HepG2 (cell line): ENCODE data around the gene P4HB. TPM values are rescaled to one million over a fixed set of nuclear protein-coding genes. Genes with fewer than 3 reads are reported as not detected.

Experiments
- ELF4 ChIP-seq: sonication (generic); formaldehyde crosslinking; IDR thresholded peaks from 2 replicates; pipeline ENCODE4 v1.5.0; 2020; ENCODE audit warnings: missing genetic modification reagents, mild to moderate bottlenecking, moderate library complexity, borderline replicate concordance
- FOXA1 ChIP-seq, 2 experiments: fragments of 450-650 bp in 1 of 2; sonication (generic) in 1 of 2; formaldehyde crosslinking in 1 of 2; IDR thresholded peaks; 2 replicates each; pipeline versions ENCODE4 v1.4.0 to v1.6.1; 2016 to 2020; ENCODE audit warnings: missing genetic modification reagents in 1 of 2
- GLI4 ChIP-seq: sonication (generic); formaldehyde crosslinking; IDR thresholded peaks from 2 replicates; pipeline ENCODE4 v1.5.1; 2020; ENCODE audit warnings: missing genetic modification reagents, mild to moderate bottlenecking, moderate library complexity, borderline replicate concordance
- HNF1B ChIP-seq: sonication (generic); formaldehyde crosslinking; IDR thresholded peaks from 2 replicates; pipeline ENCODE4 v1.5.1; 2020; ENCODE audit warnings: mild to moderate bottlenecking, moderate library complexity, missing genetic modification reagents
- HNF4G ChIP-seq, 2 experiments: sonication (generic) in 1 of 2; formaldehyde crosslinking in 1 of 2; IDR thresholded peaks; 2 replicates each; pipeline versions ENCODE4 v1.4.0 to v1.6.1; 2011 to 2020; ENCODE audit warnings: borderline replicate concordance in 2 of 2, low read depth in 2 of 2, mild to moderate bottlenecking in 2 of 2, low read length in 1 of 2, missing genetic modification reagents in 1 of 2, moderate library complexity in 1 of 2
- HNRNPL ChIP-seq: fragments of 200-400 bp; formaldehyde crosslinking; IDR thresholded peaks from 2 replicates; pipeline ENCODE4 v1.6.1; 2017; ENCODE audit warnings: mild to moderate bottlenecking, low read depth, low read length
- KDM2A ChIP-seq: sonication (generic); formaldehyde crosslinking; IDR thresholded peaks from 2 replicates; pipeline ENCODE4 v1.4.0; 2020; ENCODE audit warnings: low read depth, missing genetic modification reagents, borderline replicate concordance
- NFKBIZ ChIP-seq: IDR thresholded peaks from 2 replicates; pipeline ENCODE4 v1.6.1; 2018; ENCODE audit warnings: missing genetic modification reagents, missing compliant biosample characterization
- PHF8 ChIP-seq: sonication (generic); formaldehyde crosslinking; IDR thresholded peaks from 2 replicates; pipeline ENCODE4 v1.5.0; 2020; ENCODE audit warnings: missing genetic modification reagents
- RBM22 ChIP-seq: fragments of 200-400 bp; formaldehyde crosslinking; optimal IDR thresholded peaks from 2 replicates; pipeline ENCODE3; 2017; ENCODE audit warnings: mild to moderate bottlenecking, low read length, moderate library complexity
- RXRA ChIP-seq: sonication (generic); formaldehyde crosslinking; IDR thresholded peaks from 2 replicates; pipeline ENCODE4 v1.5.1; 2020; ENCODE audit warnings: missing genetic modification reagents
- SRY ChIP-seq: sonication (generic); formaldehyde crosslinking; IDR thresholded peaks from 2 replicates; pipeline ENCODE4 v1.8.0; 2022; ENCODE audit warnings: mild to moderate bottlenecking, missing genetic modification reagents
- STAG1 ChIP-seq: sonication (generic); formaldehyde crosslinking; IDR thresholded peaks from 2 replicates; pipeline ENCODE4 v1.4.0; 2020; ENCODE audit warnings: missing genetic modification reagents
- TAF15 ChIP-seq: fragments of 200-400 bp; formaldehyde crosslinking; IDR thresholded peaks from one replicate; pipeline ENCODE4 v1.6.1; 2018; ENCODE audit warnings: mild to moderate bottlenecking, low read depth, low read length; ENCODE audit not compliant: poor library complexity, severe bottlenecking
- ZEB1 ChIP-seq: IDR thresholded peaks from 2 replicates; pipeline ENCODE4 v1.6.1; 2012; ENCODE audit warnings: mild to moderate bottlenecking, low read depth, inconsistent platforms; ENCODE audit not compliant: insufficient replicate concordance
- ZNF282 ChIP-seq: fragments of 450-650 bp; IDR thresholded peaks from 2 replicates; pipeline ENCODE4 v1.6.1; 2018; ENCODE audit not compliant: partially characterized antibody
- ZNF589 ChIP-seq: sonication (generic); formaldehyde crosslinking; conservative IDR thresholded peaks from 2 replicates; pipeline ENCODE4 v1.8.0; 2022; ENCODE audit warnings: mild to moderate bottlenecking, moderate library complexity, missing genetic modification reagents
- ZNF780A ChIP-seq: sonication (generic); formaldehyde crosslinking; IDR thresholded peaks from 2 replicates; pipeline ENCODE4 v1.8.0; 2022; ENCODE audit warnings: mild to moderate bottlenecking, missing genetic modification reagents, moderate library complexity
- ZNF782 ChIP-seq: sonication (generic); formaldehyde crosslinking; IDR thresholded peaks from 2 replicates; pipeline ENCODE4 v1.4.0; 2020; ENCODE audit warnings: missing genetic modification reagents, mild to moderate bottlenecking, borderline replicate concordance
- polyA plus RNA-seq, 8 experiments: library from polyadenylated mRNA; depleted of rRNA in 3 of 8; stranded (reverse) in 7 of 8; unstranded in 1 of 8; fragments of >200 nt; fragmentation: Illumina TruSeq in 4 of 8; extraction: Trizol in 4 of 8; gene quantifications; 2 replicates each; pipeline versions ENCODE4 v1.2.1 to v1.2.3, GENCODE V29; 2011 to 2016; ENCODE audit warnings: low read depth in 4 of 8, missing spikeins in 1 of 8, mixed read lengths in 1 of 8; ENCODE audit not compliant: insufficient read depth in 1 of 8
- total RNA-seq, 5 experiments: library from RNA; depleted of rRNA; stranded (reverse); fragments of >200 nt; fragmentation: Illumina TruSeq; extraction: Trizol; gene quantifications; 2 replicates each; pipeline ENCODE4 v1.2.3, GENCODE V29; 2016; ENCODE audit warnings: low read depth in 1 of 5
- TF ChIP-seq, protein P1 (sequence below): sonication (generic); formaldehyde crosslinking; IDR thresholded peaks from 2 replicates; pipeline ENCODE4 v1.9.0; 2021; ENCODE audit warnings: missing genetic modification reagents, borderline replicate concordance
- TF ChIP-seq, protein P2 (sequence below): sonication (generic); formaldehyde crosslinking; IDR thresholded peaks from 2 replicates; pipeline ENCODE4 v1.4.0; 2020; ENCODE audit warnings: missing genetic modification reagents, borderline replicate concordance
- TF ChIP-seq, protein P3 (sequence below): sonication (generic); formaldehyde crosslinking; IDR thresholded peaks from 2 replicates; pipeline ENCODE4 v1.4.0; 2020; ENCODE audit warnings: missing genetic modification reagents
- TF ChIP-seq, protein P4 (sequence below): IDR thresholded peaks from 2 replicates; pipeline ENCODE4 v1.6.1; 2016

The P4HB gene
- total and polyA plus RNA-seq, 2 of the 13 experiments (the other 11 are each of a cell fraction or from before 2014, with no cell fraction given) = 185 to 782 TPM

GRCh38 chr17:81806461-81807209 is 53.7 kb downstream of the P4HB start (continued):
- TF ChIP-seq, protein P1, sequence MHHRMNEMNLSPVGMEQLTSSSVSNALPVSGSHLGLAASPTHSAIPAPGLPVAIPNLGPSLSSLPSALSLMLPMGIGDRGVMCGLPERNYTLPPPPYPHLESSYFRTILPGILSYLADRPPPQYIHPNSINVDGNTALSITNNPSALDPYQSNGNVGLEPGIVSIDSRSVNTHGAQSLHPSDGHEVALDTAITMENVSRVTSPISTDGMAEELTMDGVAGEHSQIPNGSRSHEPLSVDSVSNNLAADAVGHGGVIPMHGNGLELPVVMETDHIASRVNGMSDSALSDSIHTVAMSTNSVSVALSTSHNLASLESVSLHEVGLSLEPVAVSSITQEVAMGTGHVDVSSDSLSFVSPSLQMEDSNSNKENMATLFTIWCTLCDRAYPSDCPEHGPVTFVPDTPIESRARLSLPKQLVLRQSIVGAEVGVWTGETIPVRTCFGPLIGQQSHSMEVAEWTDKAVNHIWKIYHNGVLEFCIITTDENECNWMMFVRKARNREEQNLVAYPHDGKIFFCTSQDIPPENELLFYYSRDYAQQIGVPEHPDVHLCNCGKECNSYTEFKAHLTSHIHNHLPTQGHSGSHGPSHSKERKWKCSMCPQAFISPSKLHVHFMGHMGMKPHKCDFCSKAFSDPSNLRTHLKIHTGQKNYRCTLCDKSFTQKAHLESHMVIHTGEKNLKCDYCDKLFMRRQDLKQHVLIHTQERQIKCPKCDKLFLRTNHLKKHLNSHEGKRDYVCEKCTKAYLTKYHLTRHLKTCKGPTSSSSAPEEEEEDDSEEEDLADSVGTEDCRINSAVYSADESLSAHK = no peak
- TF ChIP-seq ZNF282 = no peak
- TF ChIP-seq KDM2A = 0 out of 2 replicates have a peak, but pooled peaks have one; percentile 20
- TF ChIP-seq FOXA1 (IDR thresholded peaks at IDR 0.05) = no peak
- TF ChIP-seq FOXA1 (CRISPR knock-in tag; IDR thresholded peaks at IDR 0.05) = peak; percentile 27; the same call in 1 of the 2 replicates
- TF ChIP-seq PHF8 (CRISPR knock-in tag) = no peak
- TF ChIP-seq, protein P2, sequence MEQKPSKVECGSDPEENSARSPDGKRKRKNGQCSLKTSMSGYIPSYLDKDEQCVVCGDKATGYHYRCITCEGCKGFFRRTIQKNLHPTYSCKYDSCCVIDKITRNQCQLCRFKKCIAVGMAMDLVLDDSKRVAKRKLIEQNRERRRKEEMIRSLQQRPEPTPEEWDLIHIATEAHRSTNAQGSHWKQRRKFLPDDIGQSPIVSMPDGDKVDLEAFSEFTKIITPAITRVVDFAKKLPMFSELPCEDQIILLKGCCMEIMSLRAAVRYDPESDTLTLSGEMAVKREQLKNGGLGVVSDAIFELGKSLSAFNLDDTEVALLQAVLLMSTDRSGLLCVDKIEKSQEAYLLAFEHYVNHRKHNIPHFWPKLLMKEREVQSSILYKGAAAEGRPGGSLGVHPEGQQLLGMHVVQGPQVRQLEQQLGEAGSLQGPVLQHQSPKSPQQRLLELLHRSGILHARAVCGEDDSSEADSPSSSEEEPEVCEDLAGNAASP = peak; percentile 92; the same call in 1 of the 2 replicates
- no peak for TF ChIP-seq ZEB1
- no peak for TF ChIP-seq ZNF782
- TF ChIP-seq, protein P3, sequence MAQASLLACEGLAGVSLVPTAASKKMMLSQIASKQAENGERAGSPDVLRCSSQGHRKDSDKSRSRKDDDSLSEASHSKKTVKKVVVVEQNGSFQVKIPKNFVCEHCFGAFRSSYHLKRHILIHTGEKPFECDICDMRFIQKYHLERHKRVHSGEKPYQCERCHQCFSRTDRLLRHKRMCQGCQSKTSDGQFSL (CRISPR knock-in tag) = no peak
- TF ChIP-seq GLI4 (CRISPR knock-in tag) = no peak
- peak; percentile 54 for TF ChIP-seq STAG1 (CRISPR knock-in tag)
- TF ChIP-seq ZNF780A (CRISPR knock-in tag) = no peak
- TF ChIP-seq RBM22 = no peak
- TF ChIP-seq ZNF589 = no peak
- no peak for TF ChIP-seq NFKBIZ (CRISPR knock-in tag)
- peak; percentile 78 for TF ChIP-seq RXRA
- TF ChIP-seq HNF4G (IDR thresholded peaks at IDR 0.05; ENCODE audit: borderline replicate concordance, low read depth, low read length) = no peak
- no peak for TF ChIP-seq HNF4G (CRISPR knock-in tag; IDR thresholded peaks at IDR 0.05; ENCODE audit: borderline replicate concordance, low read depth)
- TF ChIP-seq TAF15 = peak; percentile 20
- TF ChIP-seq, protein P4, sequence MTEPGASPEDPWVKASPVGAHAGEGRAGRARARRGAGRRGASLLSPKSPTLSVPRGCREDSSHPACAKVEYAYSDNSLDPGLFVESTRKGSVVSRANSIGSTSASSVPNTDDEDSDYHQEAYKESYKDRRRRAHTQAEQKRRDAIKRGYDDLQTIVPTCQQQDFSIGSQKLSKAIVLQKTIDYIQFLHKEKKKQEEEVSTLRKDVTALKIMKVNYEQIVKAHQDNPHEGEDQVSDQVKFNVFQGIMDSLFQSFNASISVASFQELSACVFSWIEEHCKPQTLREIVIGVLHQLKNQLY (CRISPR knock-in tag) = no peak
- 0 out of 2 replicates have a peak, but pooled peaks have one; percentile 39 for TF ChIP-seq HNRNPL
- TF ChIP-seq SRY (CRISPR knock-in tag) = no peak
- TF ChIP-seq ELF4 (CRISPR knock-in tag) = no peak
- peak; percentile 38; the same call in 1 of the 2 replicates for TF ChIP-seq HNF1B
